Activated B cell treated with CpG ODN at 0.5 μM for 24 hours (primary cell): ENCODE data around the gene ADRA2C. TPM values are rescaled to one million over a fixed set of nuclear protein-coding genes. Genes with fewer than 3 reads are reported as not detected.

ENCODE experiments used
- ATAC-seq: fragments of 200-7000 bp; cut with Tn5 transposase; one replicate; pipeline ENCODE4 v1.10.0; 2021; ENCODE audit warnings: low read depth, mild to moderate bottlenecking, moderate library complexity
- CTCF ChIA-PET: fragments of 350-600 bp; sonication (Branson Sonifier 250); formaldehyde crosslinking; loops from one replicate; lab custom pipeline; 2021; ENCODE audit warnings: antibody characterized with exemption; lab: Charles Lee
- POLR2A ChIA-PET: fragments of 350-600 bp; sonication (Branson Sonifier 250); formaldehyde crosslinking; loops from one replicate; lab custom pipeline; 2021; ENCODE audit warnings: antibody characterized with exemption; lab: Charles Lee
- DNase-seq: peaks from one replicate; pipeline ENCODE4 v3.0.0; 2022
- H3K27ac Mint-ChIP-seq: one replicate; pipeline ENCODE4 v1.8.0; 2020; ENCODE audit warnings: mixed read lengths
- H3K27me3 Mint-ChIP-seq: one replicate; pipeline ENCODE4 v1.8.0; 2021; ENCODE audit warnings: mixed read lengths
- H3K36me3 Mint-ChIP-seq: one replicate; pipeline ENCODE4 v1.8.0; 2021; ENCODE audit warnings: low read depth, mixed read lengths
- H3K4me1 Mint-ChIP-seq: one replicate; pipeline ENCODE4 v1.8.0; 2021; ENCODE audit warnings: mixed read lengths
- H3K4me3 Mint-ChIP-seq: one replicate; pipeline ENCODE4 v1.8.0; 2020; ENCODE audit warnings: mild to moderate bottlenecking, mixed read lengths
- H3K9me3 Mint-ChIP-seq: one replicate; pipeline ENCODE4 v1.8.0; 2020; ENCODE audit warnings: mixed read lengths
- intact Hi-C: fragments of 100-400 bp; cut with micrococcal nuclease; formaldehyde crosslinking; loops from one replicate; pipeline ENCODE4 v1.15.1; 2024
- total RNA-seq: library from RNA; stranded (reverse); gene quantifications from 2 replicates; pipeline ENCODE4 v1.2.3, GENCODE V29; 2022
- TF ChIP-seq, protein P1 (sequence below): fragments of 200-600 bp; IDR thresholded peaks from one replicate; pipeline ENCODE4 v1.8.0; 2022; ENCODE audit warnings: antibody characterized with exemption, mild to moderate bottlenecking

The ADRA2C gene
- total RNA-seq, 1 donor from 2014 or later, result not detected

DNA sequence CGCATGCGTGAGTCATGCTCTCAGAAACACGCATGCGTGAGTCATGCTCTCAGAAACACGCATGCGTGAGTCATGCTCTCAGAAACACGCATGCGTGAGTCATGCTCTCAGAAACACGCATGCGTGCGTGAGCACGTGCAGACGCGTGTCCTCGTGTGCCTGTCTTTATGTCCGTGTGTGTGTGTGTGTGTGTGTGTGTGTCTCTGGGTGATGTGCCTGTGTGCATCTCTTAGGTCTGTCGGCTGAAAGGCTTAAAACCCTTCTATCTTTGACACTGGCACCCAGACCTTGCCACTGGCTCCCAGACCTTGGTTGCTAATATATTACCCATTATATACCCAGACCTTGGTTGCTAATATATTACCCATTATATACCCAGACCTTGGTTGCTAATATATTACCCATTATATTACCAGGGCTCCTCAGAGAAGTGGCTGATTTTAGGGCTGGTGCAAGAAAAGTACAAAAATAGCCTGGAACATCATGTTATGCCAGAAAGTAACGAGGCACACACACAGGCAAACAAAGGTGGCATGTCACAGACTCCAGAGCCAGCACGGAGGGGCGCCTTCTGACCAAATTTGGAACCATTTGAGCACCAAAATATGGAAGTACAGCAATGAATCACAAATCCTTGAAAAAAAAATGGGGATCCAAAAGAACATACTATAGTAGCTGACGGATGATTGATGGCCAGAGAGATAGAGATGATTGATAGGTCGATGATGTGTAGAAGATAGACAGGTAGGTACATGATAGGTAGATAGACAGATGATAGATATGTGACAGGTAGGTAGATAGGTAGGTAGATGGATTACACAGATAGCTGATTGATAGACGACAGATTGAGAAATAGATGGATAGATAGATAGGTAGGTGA, 19.2 kb upstream of the ADRA2C start:
- ATAC-seq (no peak), DNase-seq (no peak)
- CTCF ChIA-PET, result interaction anchor here (1.9 kb wide), 1 partner anchor 134 kb away, joined by 6 read pairs; no protein-coding TSS in a partner anchor
- Mint-ChIP-seq H3K4me1 (peaks cover 3% of the 10 kb centered on the region), H3K27me3 (peaks cover 37% of the 10 kb centered on the region), H3K4me3 (no peak overlapping the region), H3K27ac (no peak overlapping the region), H3K9me3 (peaks cover 1% of the 10 kb centered on the region), H3K36me3 (no peaks in the 10 kb centered on the region)
- TF ChIP-seq, protein P1, sequence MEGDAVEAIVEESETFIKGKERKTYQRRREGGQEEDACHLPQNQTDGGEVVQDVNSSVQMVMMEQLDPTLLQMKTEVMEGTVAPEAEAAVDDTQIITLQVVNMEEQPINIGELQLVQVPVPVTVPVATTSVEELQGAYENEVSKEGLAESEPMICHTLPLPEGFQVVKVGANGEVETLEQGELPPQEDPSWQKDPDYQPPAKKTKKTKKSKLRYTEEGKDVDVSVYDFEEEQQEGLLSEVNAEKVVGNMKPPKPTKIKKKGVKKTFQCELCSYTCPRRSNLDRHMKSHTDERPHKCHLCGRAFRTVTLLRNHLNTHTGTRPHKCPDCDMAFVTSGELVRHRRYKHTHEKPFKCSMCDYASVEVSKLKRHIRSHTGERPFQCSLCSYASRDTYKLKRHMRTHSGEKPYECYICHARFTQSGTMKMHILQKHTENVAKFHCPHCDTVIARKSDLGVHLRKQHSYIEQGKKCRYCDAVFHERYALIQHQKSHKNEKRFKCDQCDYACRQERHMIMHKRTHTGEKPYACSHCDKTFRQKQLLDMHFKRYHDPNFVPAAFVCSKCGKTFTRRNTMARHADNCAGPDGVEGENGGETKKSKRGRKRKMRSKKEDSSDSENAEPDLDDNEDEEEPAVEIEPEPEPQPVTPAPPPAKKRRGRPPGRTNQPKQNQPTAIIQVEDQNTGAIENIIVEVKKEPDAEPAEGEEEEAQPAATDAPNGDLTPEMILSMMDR, result no peak
- POLR2A ChIA-PET, result no interaction called here
- intact Hi-C loops, result no loop called here

DNA sequence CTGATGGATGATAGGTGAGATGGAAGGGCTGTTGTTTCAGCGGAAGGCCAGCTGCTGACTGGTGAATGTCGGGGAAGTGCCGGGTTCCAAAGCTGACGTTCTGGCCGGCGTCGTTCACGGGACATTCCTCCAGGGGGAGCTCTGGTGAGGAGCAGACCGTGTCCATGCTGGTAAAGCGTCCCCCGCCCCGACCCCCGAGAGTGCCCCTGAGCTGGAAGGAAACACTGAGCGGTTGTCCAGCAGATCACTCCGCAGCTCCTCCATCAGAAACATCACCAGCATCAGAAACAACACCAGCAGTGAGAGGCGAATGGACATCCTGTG, 18.6 kb upstream of the ADRA2C start:
- H3K9me3 Mint-ChIP-seq, result no peaks in the 10 kb centered on the region
- H3K27ac Mint-ChIP-seq, result no peak overlapping the region
- peaks cover 38% of the 10 kb centered on the region for H3K27me3 Mint-ChIP-seq
- intact Hi-C loops, result no loop called here
- ChIA-PET CTCF (interaction anchor here (1.9 kb wide), 1 partner anchor 133 kb away, joined by 6 read pairs; no protein-coding TSS in a partner anchor), POLR2A (no interaction called here)
- H3K4me1 Mint-ChIP-seq, result peaks cover 3% of the 10 kb centered on the region
- H3K36me3 Mint-ChIP-seq, result no peaks in the 10 kb centered on the region
- TF ChIP-seq, protein P1, result no peak
- DNase-seq, result no peak
- no peak for ATAC-seq
- H3K4me3 Mint-ChIP-seq, result no peak overlapping the region

DNA sequence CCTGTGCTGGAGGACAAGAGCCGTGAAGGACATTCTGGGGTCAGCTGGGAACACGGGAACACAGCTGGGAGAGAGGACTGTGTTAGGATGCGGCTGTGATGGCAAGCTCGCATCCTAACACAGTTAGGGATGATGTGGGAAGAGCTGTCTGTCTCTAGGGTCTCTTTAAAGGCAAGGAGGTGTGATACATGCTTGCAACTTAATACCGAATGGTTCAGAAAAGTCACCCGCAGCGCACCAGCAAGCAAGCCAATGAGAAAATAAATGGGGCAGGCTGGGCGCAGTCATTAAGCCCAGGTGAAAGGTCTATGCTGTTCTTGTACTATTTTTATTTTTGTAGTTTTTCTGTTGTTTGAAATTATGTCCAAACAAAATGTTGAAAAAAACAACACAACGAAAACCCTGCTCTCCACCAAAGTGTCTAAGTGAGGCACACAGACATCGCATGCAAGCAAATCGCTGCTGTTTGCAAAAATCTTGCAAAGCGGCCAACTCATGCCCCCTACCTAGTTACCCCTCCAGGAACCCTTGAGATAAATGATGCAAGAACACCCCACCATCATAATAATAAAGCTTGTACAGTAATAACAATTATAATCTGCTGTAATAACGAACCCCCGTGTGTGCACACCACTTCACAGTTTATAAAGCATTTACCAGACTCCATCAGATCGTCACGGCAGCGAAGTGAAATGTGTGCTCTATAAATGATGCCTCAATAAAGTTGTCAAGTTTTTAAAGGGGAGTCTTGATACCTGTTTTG, 17.9 kb upstream of the ADRA2C start:
- no peaks in the 10 kb centered on the region for H3K9me3 Mint-ChIP-seq
- no peak overlapping the region for H3K27ac Mint-ChIP-seq
- peaks cover 3% of the 10 kb centered on the region for H3K4me1 Mint-ChIP-seq
- H3K27me3 Mint-ChIP-seq, result peaks cover 32% of the 10 kb centered on the region
- no peaks in the 10 kb centered on the region for H3K36me3 Mint-ChIP-seq
- TF ChIP-seq, protein P1, result no peak
- CTCF ChIA-PET, result interaction anchor here (1.9 kb wide), 1 partner anchor 132 kb away, joined by 6 read pairs; no protein-coding TSS in a partner anchor
- intact Hi-C loops, result no loop called here
- POLR2A ChIA-PET, result no interaction called here
- no peak overlapping the region for H3K4me3 Mint-ChIP-seq
- ATAC-seq (no peak), DNase-seq (no peak)

DNA sequence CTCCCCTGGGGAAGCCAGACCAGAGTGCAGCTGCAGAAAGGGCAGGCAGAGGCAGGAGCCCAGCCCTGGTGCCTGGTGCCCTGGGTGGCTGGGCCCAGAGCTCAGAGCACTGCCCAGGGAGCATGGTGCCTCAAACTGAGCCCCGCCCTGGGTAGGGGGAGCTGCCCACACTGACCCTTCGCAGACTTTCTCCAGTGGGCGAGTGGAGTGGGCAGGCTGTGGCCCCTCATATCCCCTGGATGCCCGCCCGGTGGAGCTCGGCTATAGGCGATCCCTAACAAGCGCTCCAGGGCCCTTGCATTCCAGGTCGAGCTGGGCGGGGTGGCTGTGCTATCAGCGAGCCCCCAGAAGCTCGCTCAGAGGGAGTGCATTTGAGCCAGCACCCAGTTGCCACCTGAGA, 17.1 kb upstream of the ADRA2C start:
- Mint-ChIP-seq H3K9me3 (no peaks in the 10 kb centered on the region), H3K4me1 (peaks cover 3% of the 10 kb centered on the region), H3K27ac (no peak overlapping the region), H3K36me3 (no peaks in the 10 kb centered on the region), H3K27me3 (peaks cover 29% of the 10 kb centered on the region), H3K4me3 (no peak overlapping the region)
- no peak for ATAC-seq
- TF ChIP-seq, protein P1, result no peak
- ChIA-PET POLR2A (no interaction called here), CTCF (no interaction called here)
- no peak for DNase-seq
- intact Hi-C loops, result no loop called here

DNA sequence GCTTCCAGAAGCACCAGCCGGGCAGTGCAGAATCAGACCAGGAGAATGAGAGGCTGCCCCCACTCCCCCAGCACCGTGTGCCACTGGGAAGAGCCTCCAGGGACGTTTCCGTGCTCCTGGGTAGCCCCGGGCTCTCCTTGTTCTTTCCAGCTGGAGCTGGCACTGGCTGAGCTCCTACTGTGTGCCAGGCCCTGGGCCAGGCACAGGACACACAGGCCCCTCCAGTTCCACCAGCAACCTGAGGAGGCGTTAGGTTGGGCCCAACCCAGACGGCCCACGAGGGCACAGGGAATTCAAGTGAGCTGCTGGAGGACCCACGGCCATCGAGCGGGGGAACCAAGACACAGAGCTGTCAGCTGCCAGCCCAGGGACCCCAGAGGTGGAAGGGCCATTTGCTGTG, 15.9 kb upstream of the ADRA2C start:
- Mint-ChIP-seq H3K4me3 (no peak overlapping the region), H3K27me3 (peaks cover 25% of the 10 kb centered on the region), H3K27ac (no peak overlapping the region), H3K9me3 (no peaks in the 10 kb centered on the region), H3K4me1 (no peaks in the 10 kb centered on the region), H3K36me3 (no peaks in the 10 kb centered on the region)
- DNase-seq (no peak), ATAC-seq (no peak)
- CTCF ChIA-PET, result no interaction called here
- intact Hi-C loops, result no loop called here
- TF ChIP-seq, protein P1, result no peak
- POLR2A ChIA-PET, result no interaction called here
